Loucy (cell line): ENCODE measurements around the gene GAPDHS.

Experiments used
- H2AFZ ChIP-seq: fragments of 200-600 bp; sonication (generic); 2 replicates; pipeline ENCODE4 v1.6.0; 2016; ENCODE audit warnings: antibody characterized with exemption, mild to moderate bottlenecking, low read length, moderate library complexity
- H3F3A ChIP-seq: fragments of 200-600 bp; 2 replicates; pipeline ENCODE4 v1.6.0; 2016; ENCODE audit warnings: antibody characterized with exemption, low read depth, mild to moderate bottlenecking
- H3K27me3 ChIP-seq: fragments of 200-600 bp; sonication (generic); 2 replicates; pipeline ENCODE4 v1.6.1; 2014; ENCODE audit warnings: low read length, mild to moderate bottlenecking; ENCODE audit not compliant: insufficient read depth, poor library complexity, severe bottlenecking
- H3K36me3 ChIP-seq: fragments of 200-600 bp; sonication (generic); 2 replicates; pipeline ENCODE4 v1.6.1; 2016; ENCODE audit warnings: low read length; ENCODE audit not compliant: insufficient read depth
- H3K4me1 ChIP-seq: fragments of 200-600 bp; sonication (generic); 2 replicates; pipeline ENCODE4 v1.5.1; 2014; ENCODE audit warnings: low read length, mild to moderate bottlenecking; ENCODE audit not compliant: insufficient read depth, poor library complexity, severe bottlenecking
- H3K4me2 ChIP-seq: fragments of 200-600 bp; sonication (generic); 2 replicates; pipeline ENCODE4 v1.6.0; 2014; ENCODE audit warnings: antibody characterized with exemption, low read length, low read depth, mild to moderate bottlenecking; ENCODE audit not compliant: poor library complexity, severe bottlenecking
- H3K4me3 ChIP-seq: fragments of 200-600 bp; sonication (generic); 2 replicates; pipeline ENCODE4 v1.5.1; 2014; ENCODE audit warnings: low read length, mild to moderate bottlenecking, mixed read lengths; ENCODE audit not compliant: poor library complexity, severe bottlenecking
- H3K79me2 ChIP-seq: fragments of 200-600 bp; sonication (generic); 2 replicates; pipeline ENCODE4 v1.6.1; 2014; ENCODE audit warnings: low read length; ENCODE audit not compliant: insufficient read depth
- H3K9ac ChIP-seq: fragments of 200-600 bp; sonication (generic); 2 replicates; pipeline ENCODE4 v1.6.0; 2014; ENCODE audit warnings: mild to moderate bottlenecking, low read depth, low read length, moderate library complexity; ENCODE audit not compliant: poor library complexity, severe bottlenecking
- H3K9me2 ChIP-seq: fragments of 200-600 bp; sonication (generic); replicated peaks from 2 replicates; pipeline ENCODE4 v1.6.1; 2016; ENCODE audit warnings: low read depth, low read length, mixed read lengths
- H3K9me3 ChIP-seq: fragments of 200-600 bp; sonication (generic); 2 replicates; pipeline ENCODE4 v1.6.1; 2014; ENCODE audit warnings: mild to moderate bottlenecking, antibody characterized with exemption, low read length, low read depth; ENCODE audit not compliant: insufficient read depth
- H4K20me1 ChIP-seq: fragments of 200-600 bp; sonication (generic); 2 replicates; pipeline ENCODE4 v1.6.0; 2014; ENCODE audit warnings: antibody characterized with exemption, low read length, mild to moderate bottlenecking; ENCODE audit not compliant: insufficient read depth, poor library complexity, severe bottlenecking
- EZH2phosphoT487 ChIP-seq: fragments of 200-600 bp; IDR thresholded peaks from 2 replicates; pipeline ENCODE4 v1.6.1; 2018; ENCODE audit warnings: antibody characterized with exemption, mild to moderate bottlenecking, moderate library complexity, borderline replicate concordance
- TF ChIP-seq, protein P1 (sequence below): fragments of 200-600 bp; sonication (generic); conservative IDR thresholded peaks from 2 replicates; pipeline ENCODE4 v1.5.1; 2014; ENCODE audit warnings: mild to moderate bottlenecking, antibody characterized with exemption, low read length

Gene GAPDHS

DNA sequence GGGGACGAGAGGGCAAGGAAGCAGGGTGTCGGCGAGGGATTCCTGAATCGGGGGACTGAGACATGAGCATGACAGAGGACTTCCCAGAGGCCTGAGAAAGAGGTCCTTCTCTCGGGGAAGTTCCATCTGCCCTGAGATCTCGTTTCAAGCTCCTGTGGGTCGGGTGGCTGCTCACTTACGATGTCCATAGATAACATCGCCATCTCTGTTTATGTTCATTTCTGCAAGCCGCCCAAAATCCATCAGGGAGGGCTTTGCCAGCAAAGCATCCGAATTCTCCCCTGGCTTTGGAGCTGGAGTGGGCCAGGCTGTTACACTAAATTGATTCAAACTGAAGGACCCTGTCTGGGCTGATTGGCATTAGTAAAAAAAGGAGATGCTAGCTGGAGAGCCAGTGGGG is 25.7 kb upstream of the GAPDHS start:
- H3K4me3 ChIP-seq, result no peak overlapping the region
- no peak overlapping the region for H2AFZ ChIP-seq
- no peak overlapping the region for H3K4me2 ChIP-seq
- no peaks in the 10 kb centered on the region for H3K9me3 ChIP-seq
- TF ChIP-seq, protein P1, sequence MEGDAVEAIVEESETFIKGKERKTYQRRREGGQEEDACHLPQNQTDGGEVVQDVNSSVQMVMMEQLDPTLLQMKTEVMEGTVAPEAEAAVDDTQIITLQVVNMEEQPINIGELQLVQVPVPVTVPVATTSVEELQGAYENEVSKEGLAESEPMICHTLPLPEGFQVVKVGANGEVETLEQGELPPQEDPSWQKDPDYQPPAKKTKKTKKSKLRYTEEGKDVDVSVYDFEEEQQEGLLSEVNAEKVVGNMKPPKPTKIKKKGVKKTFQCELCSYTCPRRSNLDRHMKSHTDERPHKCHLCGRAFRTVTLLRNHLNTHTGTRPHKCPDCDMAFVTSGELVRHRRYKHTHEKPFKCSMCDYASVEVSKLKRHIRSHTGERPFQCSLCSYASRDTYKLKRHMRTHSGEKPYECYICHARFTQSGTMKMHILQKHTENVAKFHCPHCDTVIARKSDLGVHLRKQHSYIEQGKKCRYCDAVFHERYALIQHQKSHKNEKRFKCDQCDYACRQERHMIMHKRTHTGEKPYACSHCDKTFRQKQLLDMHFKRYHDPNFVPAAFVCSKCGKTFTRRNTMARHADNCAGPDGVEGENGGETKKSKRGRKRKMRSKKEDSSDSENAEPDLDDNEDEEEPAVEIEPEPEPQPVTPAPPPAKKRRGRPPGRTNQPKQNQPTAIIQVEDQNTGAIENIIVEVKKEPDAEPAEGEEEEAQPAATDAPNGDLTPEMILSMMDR, result no peak
- TF ChIP-seq EZH2phosphoT487, result no peak
- no peaks in the 10 kb centered on the region for H3K27me3 ChIP-seq
- no peaks in the 10 kb centered on the region for H3F3A ChIP-seq
- peaks cover 13% of the 10 kb centered on the region for H3K4me1 ChIP-seq
- H3K9ac ChIP-seq, result no peak overlapping the region
- H4K20me1 ChIP-seq, result no peaks in the 10 kb centered on the region
- no peaks in the 10 kb centered on the region for H3K36me3 ChIP-seq
- no peaks in the 10 kb centered on the region for H3K9me2 ChIP-seq
- no peaks in the 10 kb centered on the region for H3K79me2 ChIP-seq

DNA sequence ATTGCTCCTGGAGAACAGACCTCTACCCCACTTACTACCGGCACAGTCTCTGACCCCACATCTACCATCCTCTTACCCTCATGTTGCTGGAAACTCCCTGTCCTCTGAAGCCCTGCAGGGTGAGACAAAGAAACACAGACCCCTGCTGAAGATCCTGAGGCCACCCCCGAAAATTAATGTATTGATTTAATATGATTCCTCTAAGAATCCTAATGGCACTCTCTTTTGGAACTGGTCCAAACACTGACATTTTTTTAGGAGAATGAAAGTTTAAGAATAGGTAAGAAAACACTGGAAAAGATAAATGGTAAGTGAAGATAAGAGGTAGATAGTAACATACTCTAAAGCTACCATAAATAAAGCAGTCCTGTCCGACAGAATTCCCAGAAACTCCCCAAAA is 25.1 kb upstream of the GAPDHS start:
- TF ChIP-seq, protein P1, result no peak
- no peak for TF ChIP-seq EZH2phosphoT487
- no peaks in the 10 kb centered on the region for H4K20me1 ChIP-seq
- no peaks in the 10 kb centered on the region for H3K9me3 ChIP-seq
- no peak overlapping the region for H2AFZ ChIP-seq
- H3K4me1 ChIP-seq, result peaks cover 13% of the 10 kb centered on the region
- H3K9ac ChIP-seq, result no peak overlapping the region
- no peak overlapping the region for H3K4me3 ChIP-seq
- H3K79me2 ChIP-seq, result no peaks in the 10 kb centered on the region
- no peaks in the 10 kb centered on the region for H3K27me3 ChIP-seq
- no peak overlapping the region for H3K4me2 ChIP-seq
- no peaks in the 10 kb centered on the region for H3K9me2 ChIP-seq
- no peaks in the 10 kb centered on the region for H3F3A ChIP-seq
- H3K36me3 ChIP-seq, result no peaks in the 10 kb centered on the region

DNA sequence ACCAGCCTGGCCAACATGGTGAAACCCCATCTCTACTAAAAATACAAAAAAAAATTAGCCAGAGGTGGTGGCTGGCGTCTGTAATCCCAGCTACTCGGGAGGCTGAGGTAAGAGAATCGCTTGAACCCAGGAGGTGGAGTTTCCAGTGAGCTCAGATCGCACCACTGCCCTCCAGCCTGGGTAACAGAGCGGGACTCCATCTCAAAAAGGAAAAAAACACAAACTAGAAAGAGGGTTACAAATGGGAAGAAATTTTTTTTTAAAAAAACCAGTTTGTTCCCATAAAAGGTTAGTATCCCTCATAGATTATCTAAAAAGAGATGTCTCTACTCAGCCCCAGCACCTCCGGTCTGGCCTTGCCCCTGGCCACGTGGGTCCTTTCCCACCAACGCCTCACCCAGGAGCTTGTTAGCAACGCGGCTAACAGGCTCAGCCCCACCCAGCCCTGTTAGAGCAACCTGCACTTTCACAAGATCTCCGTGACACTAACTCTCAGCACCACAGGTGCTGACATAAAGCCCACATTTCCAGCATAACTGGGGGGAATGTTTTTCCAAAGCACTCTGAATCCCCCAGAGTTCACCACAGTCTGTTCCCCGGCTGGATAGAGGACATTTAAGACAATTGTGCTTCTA is 24.1 kb upstream of the GAPDHS start:
- no peak for TF ChIP-seq EZH2phosphoT487
- TF ChIP-seq, protein P1, result no peak
- H2AFZ ChIP-seq, result peak overlapping the region; percentile 87
- H3K9ac ChIP-seq, result peak overlapping the region; percentile 58
- no peaks in the 10 kb centered on the region for H4K20me1 ChIP-seq
- no peaks in the 10 kb centered on the region for H3K36me3 ChIP-seq
- H3K4me2 ChIP-seq, result peak overlapping the region; percentile 75
- peaks cover 13% of the 10 kb centered on the region for H3K4me1 ChIP-seq
- H3K4me3 ChIP-seq, result peak overlapping the region; percentile 72
- no peaks in the 10 kb centered on the region for H3K9me3 ChIP-seq
- H3K79me2 ChIP-seq, result no peaks in the 10 kb centered on the region
- no peaks in the 10 kb centered on the region for H3K27me3 ChIP-seq
- H3K9me2 ChIP-seq, result no peaks in the 10 kb centered on the region
- H3F3A ChIP-seq, result no peaks in the 10 kb centered on the region
